OCI-M1 (cell line): ENCODE data around the gene ARF1.
A peak's percentile ranks its signal among the peaks of the same experiment; 100 is the strongest.

Experiments used
- DNase-seq: peaks from one replicate; lab custom pipeline; 2025; lab: John Stamatoyannopoulos, UW

ARF1 gene

GRCh38 chr1:228082214-228082917 is at the start of gene ARF1:
TSS of gene ARF1 (plus strand) at chr1:228082708. CDS start at chr1:228097115, 14,407 bp downstream.
- DNase-seq, result peak; percentile 98

DNA sequence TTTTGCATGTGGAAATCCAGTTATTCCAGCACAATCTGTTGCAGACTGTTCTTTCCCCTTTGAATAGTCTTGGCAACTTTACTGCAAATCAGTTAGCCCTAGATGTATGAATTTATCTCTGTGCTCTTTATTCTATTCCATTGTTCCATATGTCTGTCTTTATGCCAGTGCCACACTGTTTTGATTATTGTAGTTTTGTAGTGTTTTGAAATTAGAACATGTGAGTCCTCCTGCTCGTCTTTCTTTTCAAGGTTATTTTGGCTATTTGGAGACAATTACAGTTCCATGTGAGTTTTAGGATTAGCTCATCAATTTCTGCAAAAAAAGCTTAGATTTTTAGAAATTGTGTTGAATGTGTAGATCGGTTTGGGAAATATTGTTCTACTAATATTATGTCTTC is 49.1 kb upstream of the ARF1 start:
- no peak for DNase-seq

DNA sequence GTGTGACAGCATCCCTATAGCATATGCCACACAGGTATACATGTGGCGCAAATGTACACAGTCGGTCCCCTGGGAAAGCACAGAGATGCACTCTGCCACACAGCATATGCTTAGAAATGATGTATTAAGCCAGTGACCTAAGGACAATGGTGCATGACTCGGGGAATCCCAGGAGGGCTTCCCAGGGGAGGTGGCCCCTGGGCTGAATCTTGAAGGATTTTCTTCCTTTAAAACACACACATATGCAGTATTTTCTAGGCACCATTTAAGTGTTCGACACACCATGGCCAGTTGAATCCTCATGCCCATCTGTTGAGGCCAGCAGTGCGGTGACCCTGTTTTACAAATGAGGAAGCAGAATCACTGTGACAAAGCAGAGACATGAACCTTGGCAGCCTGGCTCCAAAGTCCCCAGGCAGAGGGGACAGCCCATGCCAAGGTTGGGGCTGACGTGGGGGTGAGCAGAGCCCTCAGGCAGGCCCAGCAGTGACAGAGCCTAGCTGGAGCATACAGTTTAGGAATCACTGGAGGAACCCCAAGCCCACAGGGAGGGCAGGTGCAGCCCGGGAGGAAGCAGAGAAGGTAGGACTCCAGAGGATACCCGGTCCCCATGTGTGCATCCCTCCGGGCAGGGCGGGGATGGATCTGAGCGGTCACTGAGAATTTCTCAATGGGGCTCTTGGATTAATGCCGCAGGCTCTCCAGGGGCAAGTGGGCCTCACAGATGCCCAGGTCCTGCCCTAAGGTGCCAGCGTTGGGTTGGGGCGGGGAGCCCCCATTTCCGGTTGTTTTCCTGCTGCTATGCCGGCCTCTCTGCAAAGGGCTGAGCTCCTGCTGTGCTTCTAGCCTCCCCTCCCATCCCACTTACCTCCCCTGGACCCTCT is 47.3 kb upstream of the ARF1 start:
- no peak for DNase-seq

GRCh38 chr1:228035844-228036243 is 46.7 kb upstream of the ARF1 start:
- peak; percentile 13 for DNase-seq

- DNase-seq, result no peak
Measured at GRCh38 chr1:228036701-228037231, 45.7 kb upstream of the ARF1 start.

DNA sequence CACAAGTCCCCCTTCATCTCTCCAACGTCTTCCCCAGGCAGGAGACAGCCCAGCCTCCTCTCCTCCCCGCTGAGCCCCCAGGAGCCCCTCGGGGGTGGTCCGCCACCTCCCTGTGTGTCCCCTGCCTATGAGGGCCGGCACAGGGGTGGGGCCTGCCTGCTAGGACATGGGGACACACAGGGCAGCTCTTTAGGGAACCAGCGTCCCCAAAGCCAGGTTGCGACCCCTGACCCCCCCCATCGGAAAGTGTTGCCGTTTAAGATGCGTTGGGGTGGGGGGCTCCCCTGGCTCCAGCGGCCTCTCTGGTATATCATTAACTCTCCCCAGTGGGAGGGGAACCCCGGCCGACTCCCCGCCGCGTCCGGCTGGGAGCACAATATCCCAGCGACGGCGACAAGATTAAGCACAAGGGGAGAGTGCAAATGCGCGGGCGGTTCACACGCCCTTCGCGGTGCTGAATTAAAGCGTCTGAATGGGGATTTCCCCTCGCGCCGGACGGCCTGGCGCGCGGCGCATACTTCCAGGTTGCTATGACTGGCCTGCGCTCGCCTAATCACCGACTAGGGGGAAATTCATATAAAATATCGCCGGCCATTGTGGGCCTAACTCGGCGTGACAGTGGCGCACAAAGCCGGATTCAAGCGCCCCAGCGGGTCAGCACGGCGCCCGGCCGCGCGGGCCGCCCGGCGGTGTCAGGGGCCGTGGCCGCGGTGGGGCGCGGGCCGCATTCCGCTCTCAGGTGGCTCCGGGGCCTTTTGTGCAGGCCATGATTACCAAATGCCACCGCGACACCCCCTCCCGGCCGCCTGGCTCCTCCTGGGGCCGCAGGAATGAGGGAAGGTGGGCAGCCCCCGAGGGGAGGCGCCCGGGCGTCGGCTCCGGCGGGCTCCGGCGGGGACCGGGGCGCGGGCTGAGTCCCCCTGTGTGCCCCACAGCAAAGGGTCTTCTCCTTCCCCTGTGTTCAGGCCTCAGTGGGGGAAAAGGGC is 44.8 kb upstream of the ARF1 start:
- DNase-seq, result no peak

DNA sequence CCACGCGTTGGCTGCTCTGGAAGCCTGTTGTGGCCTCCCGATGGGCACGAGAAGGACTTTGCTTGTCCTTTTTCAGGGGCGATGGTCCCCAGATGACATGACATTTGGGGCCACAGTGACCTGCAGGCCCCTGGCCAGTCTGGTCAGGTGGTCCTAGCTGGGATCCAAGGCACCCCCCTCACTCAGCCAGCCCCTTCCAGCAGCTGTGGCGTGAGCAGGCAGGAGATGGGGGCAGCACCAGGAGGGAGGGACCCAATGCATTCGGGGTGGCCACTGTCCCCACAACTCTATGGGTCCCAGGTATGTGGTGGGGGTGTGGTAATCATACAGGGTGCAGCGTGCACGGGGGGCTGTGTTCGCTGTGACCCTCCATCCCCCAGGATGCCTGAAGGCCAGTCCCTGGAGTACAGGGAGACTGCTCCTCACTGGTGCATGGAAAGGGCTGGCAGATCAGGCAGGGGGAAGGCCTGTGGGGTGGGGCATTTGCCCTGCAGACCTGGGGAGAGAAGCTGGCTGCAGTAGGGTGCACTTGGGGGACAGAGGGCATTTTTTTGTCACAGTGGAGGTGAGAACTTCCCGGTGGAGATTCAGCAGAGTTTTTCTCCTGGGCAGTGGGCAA is 44.0 kb upstream of the ARF1 start:
- DNase-seq, result no peak

DNA sequence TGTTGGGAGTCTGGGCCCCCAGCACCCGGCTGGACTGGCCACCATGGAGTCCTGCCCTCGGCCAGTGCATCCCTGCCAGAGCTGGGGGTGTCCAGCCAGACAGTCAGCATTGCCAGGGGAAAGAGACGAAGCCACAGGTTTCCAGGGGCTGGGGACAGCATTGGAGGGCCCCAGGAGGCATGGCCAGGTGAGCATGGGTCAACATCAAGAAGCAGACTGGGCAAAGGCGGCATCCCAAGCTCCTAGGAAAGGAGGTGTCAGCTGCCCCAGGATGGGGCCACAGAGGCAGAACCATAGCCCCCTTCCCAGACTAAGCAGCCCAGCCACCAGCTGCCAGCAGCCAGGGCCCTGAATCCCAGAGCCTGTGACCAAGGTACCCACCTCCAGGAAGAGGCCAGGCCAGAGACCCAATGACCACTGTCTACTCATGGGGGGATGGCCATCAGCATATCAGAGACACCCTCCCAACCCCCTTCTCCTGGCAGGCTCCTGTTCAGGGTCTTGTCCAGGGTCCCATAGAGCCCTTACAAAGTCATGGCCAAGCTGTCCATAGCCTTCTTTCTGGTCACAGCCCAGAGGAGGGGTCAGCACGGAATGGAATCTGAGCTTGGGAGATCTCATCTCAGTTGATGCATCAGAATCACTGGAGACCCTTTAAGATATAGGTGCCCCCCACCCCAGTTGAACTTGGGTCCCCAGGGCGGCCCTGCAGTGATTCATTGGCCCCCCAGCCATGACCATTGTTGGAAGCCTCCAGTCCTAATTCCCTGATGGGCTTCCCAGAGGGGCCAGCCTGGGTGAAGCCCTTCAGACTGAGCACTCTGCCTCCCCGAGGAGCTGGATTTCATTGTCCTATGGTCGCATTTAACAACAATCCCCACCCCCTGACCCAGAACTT is 43.3 kb upstream of the ARF1 start:
- no peak for DNase-seq

DNA sequence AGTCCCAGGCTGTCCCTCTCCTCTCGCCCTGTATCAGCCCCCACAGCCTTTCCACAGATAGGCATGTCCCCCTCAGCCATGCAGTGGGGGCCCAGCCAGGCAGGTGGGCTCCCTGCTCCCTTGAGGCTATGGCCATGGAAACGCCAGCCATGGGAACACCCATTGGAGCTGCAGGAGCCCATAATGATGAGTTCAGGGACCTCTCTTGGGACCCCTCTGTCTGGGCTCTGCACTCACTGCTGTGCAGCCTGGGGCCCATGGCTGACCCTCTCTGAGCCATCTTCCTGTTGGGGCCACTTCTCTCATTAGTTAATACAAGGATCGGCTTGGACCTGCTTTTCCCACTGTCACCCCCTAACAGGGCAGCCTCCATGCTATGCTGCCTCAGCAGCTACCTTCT is 42.5 kb upstream of the ARF1 start:
- no peak for DNase-seq

DNA sequence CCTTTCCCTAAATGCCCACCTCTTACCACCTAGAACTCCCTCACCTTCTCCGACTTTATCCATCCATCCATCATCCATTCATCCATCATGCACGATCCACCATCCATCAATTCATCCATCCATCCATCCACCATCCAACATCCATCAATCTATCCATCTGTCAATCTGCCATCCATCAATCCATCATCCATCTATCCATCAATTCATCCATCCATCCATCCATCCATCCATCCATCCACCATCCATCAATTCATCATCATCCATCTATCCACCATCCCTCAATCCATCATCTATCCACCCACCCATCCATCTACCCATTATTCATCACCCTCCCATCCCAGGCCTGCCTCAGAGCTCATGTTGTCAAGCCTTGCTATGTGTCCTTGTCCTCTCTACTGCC is 41.2 kb upstream of the ARF1 start:
- no peak for DNase-seq

DNA sequence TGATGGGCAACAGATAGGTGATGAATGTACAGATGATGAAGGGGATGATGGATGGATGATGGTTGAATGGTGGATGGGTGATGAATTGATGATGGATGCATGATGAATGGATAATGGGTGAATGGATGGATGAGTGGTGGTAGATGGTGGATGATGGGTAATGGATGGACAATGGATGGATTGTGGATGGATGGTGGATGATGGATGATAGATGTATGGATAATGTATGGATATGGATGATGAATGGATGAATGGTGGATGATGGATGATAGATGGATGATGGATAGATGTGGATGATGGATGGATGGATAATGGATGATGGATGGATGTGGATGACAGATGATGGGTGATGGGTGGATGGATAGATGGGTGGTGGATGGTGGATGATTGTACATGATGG is 40.0 kb upstream of the ARF1 start:
- no peak for DNase-seq

DNA sequence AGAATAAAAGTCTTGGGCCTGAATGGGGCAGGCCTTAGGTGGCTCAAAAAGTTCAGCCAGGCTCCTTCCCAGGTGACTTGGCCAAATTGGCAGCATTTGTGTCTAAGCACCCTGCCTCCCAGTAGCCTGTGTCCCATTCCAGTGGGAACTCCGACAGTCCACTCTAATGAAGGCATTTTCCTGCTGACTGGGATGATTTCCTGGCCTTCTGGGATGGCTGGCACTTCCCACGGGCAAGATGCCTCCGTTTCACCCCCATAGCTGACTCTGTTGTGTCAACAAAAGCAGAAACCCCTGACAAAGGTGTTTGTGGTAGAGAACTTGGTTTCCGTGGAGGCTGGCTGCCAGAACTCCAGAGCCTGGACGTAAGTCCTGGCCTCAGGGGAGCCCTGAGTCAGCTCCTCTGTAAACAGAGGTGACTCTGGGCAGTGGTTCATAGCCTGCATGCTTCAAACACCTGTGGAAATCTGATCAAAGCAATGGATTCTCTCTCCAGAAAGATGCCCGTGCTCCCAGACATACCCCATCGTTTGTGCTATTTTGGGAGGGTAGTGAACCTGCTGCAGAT is 39.1 kb upstream of the ARF1 start:
- no peak for DNase-seq

GRCh38 chr1:228044961-228045360 is 37.5 kb upstream of the ARF1 start:
- DNase-seq, result no peak

- no peak for DNase-seq
Measured at GRCh38 chr1:228045405-228045804, 37.1 kb upstream of the ARF1 start.

GRCh38 chr1:228045871-228046270 is 36.6 kb upstream of the ARF1 start:
- no peak for DNase-seq

DNA sequence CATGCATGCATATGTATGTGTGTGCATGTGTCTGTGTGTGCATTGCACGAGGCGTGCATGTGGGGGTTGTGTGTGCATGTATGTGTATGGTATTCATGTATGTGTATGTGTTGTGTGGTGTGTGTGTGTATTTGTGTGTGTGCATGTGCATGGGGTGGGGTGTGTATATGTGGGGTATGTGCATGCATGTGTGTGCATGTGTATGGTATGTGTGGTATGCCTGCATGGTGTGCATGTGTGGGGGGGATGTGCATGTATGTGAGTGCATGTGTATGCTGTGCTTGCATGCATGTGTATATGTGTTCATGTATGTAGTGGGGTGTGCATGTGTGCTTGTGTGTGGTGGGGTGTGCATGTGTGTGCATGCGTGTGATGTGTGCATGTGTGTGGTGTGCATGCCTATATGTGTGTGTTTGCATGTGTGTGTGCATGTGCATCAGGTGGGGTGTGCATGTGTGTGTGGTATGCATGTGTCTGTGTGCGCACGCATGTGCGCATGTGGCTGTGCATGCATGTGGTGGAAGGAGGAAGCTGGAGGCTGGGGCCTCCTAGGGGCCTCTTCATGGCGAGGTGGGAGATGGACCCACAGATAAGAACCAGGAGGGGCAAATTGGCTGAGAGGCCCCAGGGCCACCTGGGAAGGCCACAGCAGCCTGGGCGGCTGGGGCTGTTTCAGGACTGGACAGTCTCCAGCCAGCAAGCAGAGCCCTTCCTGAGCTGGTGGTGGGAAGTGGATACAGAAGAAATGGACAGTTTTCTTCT is 35.9 kb upstream of the ARF1 start:
- no peak for DNase-seq

DNA sequence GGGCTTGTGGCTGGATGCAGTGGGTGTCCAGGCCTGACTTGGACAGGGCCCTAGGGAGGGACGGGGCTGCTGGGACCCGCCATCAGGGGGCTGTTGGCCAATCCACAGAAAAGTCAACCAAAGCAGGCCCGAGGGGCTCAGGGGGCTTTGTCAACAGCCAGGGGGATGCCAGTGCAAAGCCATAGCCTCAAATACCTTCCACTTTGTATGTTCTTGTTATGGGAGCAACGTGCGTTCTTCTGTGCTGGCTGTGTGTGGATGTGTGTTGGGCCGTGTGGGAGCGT is 35.4 kb upstream of the ARF1 start:
- DNase-seq, result no peak

DNA sequence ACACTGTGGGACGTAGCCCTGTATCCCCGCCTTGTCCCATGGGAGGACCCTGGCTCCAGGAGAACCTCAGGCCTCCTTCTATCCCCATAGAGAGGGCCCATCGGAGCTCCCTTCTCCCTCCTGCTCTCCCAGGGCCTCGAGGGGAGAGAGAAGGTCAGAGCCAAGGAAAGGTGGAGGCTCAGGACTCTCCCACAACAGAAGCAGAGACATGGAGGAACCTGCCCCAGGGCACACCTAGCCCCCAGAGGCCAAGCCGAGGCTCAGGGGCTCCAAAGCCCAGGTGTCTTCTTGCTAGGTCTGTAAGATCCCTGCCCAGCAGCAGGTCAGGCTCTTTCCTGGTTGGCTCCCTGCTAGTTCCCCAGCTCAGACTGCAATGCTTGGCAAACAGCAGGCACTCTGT is 34.4 kb upstream of the ARF1 start:
- DNase-seq, result no peak

DNA sequence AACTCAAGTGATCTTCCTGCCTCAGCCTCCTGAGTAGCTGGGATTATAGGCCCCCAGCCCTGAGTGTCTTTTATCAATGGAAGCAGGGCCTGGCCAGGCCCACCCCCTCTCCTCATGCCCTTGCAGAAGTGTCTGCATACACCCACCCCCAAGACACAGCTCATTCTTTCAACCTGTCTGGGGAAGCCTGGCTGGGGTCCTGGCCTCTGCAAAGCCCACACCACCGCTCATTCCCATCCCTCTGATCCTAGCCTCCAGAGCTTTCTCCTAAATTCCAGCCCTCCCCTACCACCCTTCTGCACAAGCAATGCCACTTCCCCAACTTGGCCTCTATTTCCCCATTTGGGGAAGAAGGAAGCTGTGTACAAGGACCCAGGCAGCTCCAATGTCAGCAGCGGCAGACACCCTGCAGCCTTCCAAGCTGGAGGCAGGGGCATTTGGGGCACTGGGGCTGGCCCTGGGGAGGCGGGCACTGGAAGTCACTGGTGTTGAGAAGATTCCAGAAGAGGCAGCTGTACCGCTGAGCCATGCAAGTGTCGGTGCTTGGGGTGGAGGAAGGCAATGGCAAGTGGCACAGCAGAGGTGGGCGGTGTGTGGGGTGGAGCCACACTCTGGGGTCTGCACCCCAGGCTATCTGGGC is 33.7 kb upstream of the ARF1 start:
- DNase-seq, result no peak
